CD14-positive monocyte (primary cell): ENCODE measurements around the gene HMG20B. TPM values are rescaled to one million over a fixed set of nuclear protein-coding genes. Genes with fewer than 3 reads are reported as not detected.

Experiments used
- DNase-seq, 3 donors: peaks; one replicate each; pipeline ENCODE4 v3.0.0-alpha.2; 2011 to 2022
- H2AFZ ChIP-seq: 2 replicates; pipeline ENCODE4 v1.6.0; 2012; ENCODE audit warnings: mild to moderate bottlenecking, low read depth, low read length, inconsistent platforms; ENCODE audit not compliant: insufficient read depth, poor library complexity, severe bottlenecking
- H3K27ac ChIP-seq, 2 donors: 1 replicate in 1 of 2; 2 replicates in 1 of 2; pipeline ENCODE4 v1.5.1; 2012 to 2013; ENCODE audit warnings: low read length in 2 of 2, control low read depth in 1 of 2, inconsistent platforms in 1 of 2, low read depth in 1 of 2, mild to moderate bottlenecking in 1 of 2
- H3K27me3 ChIP-seq, 2 donors: one replicate each; pipeline versions ENCODE4 v1.6.0 to v1.6.1; 2011 to 2013; ENCODE audit warnings: low read length in 2 of 2; ENCODE audit not compliant: control insufficient read depth in 2 of 2, insufficient read depth in 2 of 2
- H3K36me3 ChIP-seq, 2 donors: replicated peaks in 1 of 2; 1 replicate in 1 of 2; 2 replicates in 1 of 2; pipeline versions ENCODE4 v1.5.1 to v1.6.1; 2012 to 2013; ENCODE audit warnings: low read length in 2 of 2, control low read depth in 1 of 2, inconsistent platforms in 1 of 2, mild to moderate bottlenecking in 1 of 2; ENCODE audit not compliant: insufficient read depth in 2 of 2, control insufficient read depth in 1 of 2
- H3K4me1 ChIP-seq, 2 donors: 1 replicate in 1 of 2; 2 replicates in 1 of 2; pipeline versions ENCODE4 v1.5.1 to v1.6.1; 2012 to 2013; ENCODE audit warnings: low read length in 2 of 2, control low read depth in 1 of 2, inconsistent platforms in 1 of 2, mild to moderate bottlenecking in 1 of 2, moderate library complexity in 1 of 2; ENCODE audit not compliant: insufficient read depth in 2 of 2, control insufficient read depth in 1 of 2
- H3K4me2 ChIP-seq: replicated peaks from 2 replicates; pipeline ENCODE3; 2012; ENCODE audit warnings: low read length, moderate library complexity, mild to moderate bottlenecking; ENCODE audit not compliant: poor library complexity, severe bottlenecking; ENCODE audit errors: extremely low read depth
- H3K4me3 ChIP-seq, 3 experiments: fragments of 200-600 bp in 1 of 3; sonication (generic) in 1 of 3; replicated peaks in 1 of 3; 1 replicate in 2 of 3; 2 replicates in 1 of 3; pipeline ENCODE4 v1.5.1; 2011 to 2013; ENCODE audit warnings: low read length in 3 of 3, mild to moderate bottlenecking in 3 of 3, control low read depth in 2 of 3, low read depth in 2 of 3, inconsistent platforms in 1 of 3, moderate library complexity in 1 of 3
- H3K79me2 ChIP-seq: 2 replicates; pipeline ENCODE4 v1.6.0; 2012; ENCODE audit warnings: mild to moderate bottlenecking, control low read depth, inconsistent platforms, low read length, moderate library complexity; ENCODE audit not compliant: insufficient read depth
- H3K9ac ChIP-seq: 2 replicates; pipeline ENCODE4 v1.6.0; 2017; ENCODE audit warnings: low read length, mild to moderate bottlenecking; ENCODE audit not compliant: insufficient read depth, poor library complexity, severe bottlenecking
- H3K9me3 ChIP-seq, 2 donors: replicated peaks in 1 of 2; 1 replicate in 1 of 2; 2 replicates in 1 of 2; pipeline versions ENCODE4 v1.5.1 to v1.6.1; 2012 to 2013; ENCODE audit warnings: low read length in 2 of 2, control low read depth in 1 of 2; ENCODE audit not compliant: control insufficient read depth in 1 of 2, insufficient read depth in 1 of 2
- H4K20me1 ChIP-seq: 2 replicates; pipeline ENCODE4 v1.6.0; 2012; ENCODE audit warnings: mild to moderate bottlenecking, low read length, control low read depth, moderate library complexity; ENCODE audit not compliant: insufficient read depth
- H3K27ac Mint-ChIP-seq, 7 donors: one replicate each; pipeline ENCODE4 v1.8.0; 2020; ENCODE audit warnings: mild to moderate bottlenecking in 7 of 7, mixed read lengths in 7 of 7, moderate library complexity in 6 of 7, inconsistent platforms in 2 of 7
- H3K27me3 Mint-ChIP-seq, 3 donors: one replicate each; pipeline ENCODE4 v1.8.0; 2021 to 2022; ENCODE audit warnings: low read depth in 3 of 3, mild to moderate bottlenecking in 3 of 3, mixed read lengths in 3 of 3, moderate library complexity in 3 of 3, inconsistent platforms in 1 of 3
- H3K36me3 Mint-ChIP-seq, 2 donors: one replicate each; pipeline ENCODE4 v1.8.0; 2020; ENCODE audit warnings: mixed read lengths in 2 of 2, inconsistent platforms in 1 of 2, mild to moderate bottlenecking in 1 of 2
- H3K4me1 Mint-ChIP-seq: one replicate; pipeline ENCODE4 v1.8.0; 2020; ENCODE audit warnings: mild to moderate bottlenecking, mixed read lengths
- H3K4me3 Mint-ChIP-seq, 2 donors: one replicate each; pipeline ENCODE4 v1.8.0; 2020; ENCODE audit warnings: mild to moderate bottlenecking in 2 of 2, mixed read lengths in 2 of 2, moderate library complexity in 1 of 2
- H3K9me3 Mint-ChIP-seq, 7 donors: one replicate each; pipeline ENCODE4 v1.8.0; 2020 to 2022; ENCODE audit warnings: mixed read lengths in 7 of 7, mild to moderate bottlenecking in 6 of 7, moderate library complexity in 6 of 7, inconsistent platforms in 2 of 7
- WGBS: methylation state at CpG from one replicate; pipeline ENCODE4 v1.1.5; 2013; ENCODE audit warnings: missing lambda C conversion rate; ENCODE audit not compliant: insufficient coverage; 5-methylcytosine and 5-hydroxymethylcytosine counted together
- intact Hi-C, 2 donors: fragments of 100-400 bp; cut with micrococcal nuclease; formaldehyde crosslinking; loops; one replicate each; pipeline versions ENCODE4 v1.15.0 to v1.15.1; 2023
- polyA plus RNA-seq, 3 donors: library from polyadenylated mRNA; depleted of rRNA in 1 of 3; unstranded in 2 of 3; stranded (reverse) in 1 of 3; fragments of 300-500 nt in 2 of 3; fragments of >200 nt in 1 of 3; fragmentation: Illumina TruSeq in 2 of 3; gene quantifications; 1 replicate in 2 of 3; 2 replicates in 1 of 3; pipeline ENCODE4 v1.2.3, GENCODE V29; 2012 to 2021
- TF ChIP-seq, protein P1 (sequence below): fragments of 200-600 bp; IDR thresholded peaks from one replicate; pipeline ENCODE4 v1.8.0; 2022; ENCODE audit warnings: antibody characterized with exemption, mild to moderate bottlenecking

HMG20B gene
- polyA plus RNA-seq, 3 donors = 52.4 to 58.8 (median 56.5) TPM

DNA sequence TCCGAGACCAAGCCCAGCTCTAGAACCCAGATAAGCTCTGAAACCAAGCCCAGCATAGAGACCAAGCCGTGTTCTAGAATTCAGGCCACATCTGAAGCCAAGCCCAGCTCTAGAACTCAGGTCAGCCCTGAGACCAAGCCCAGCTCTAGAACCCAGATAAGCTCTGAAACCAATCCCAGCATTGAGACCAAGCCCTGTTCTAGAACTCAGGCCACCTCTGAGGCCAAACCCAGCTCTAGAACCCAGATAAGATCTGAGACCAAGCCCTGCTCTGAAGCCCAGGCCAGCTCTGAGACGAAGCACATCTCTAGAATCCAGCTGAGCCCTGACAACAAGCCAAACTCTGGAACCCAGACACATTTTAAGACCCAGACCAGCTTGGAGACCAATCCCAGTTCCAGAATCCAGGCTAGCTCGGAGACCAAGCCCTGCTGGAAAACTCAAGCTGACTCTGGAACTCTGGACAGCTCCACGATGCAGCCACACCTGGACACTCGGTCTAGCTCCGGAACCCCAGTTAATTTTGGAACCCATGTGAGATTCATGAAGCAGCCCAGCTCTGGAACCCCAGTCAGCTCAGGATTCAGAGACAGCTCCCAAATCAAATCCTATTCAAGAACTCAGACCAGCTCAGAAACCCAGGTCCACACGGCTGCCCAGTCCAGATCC is 18.4 kb downstream of the HMG20B start:
- no peak overlapping the region for H3K4me3 ChIP-seq
- no peaks in the 10 kb centered on the region for H3K36me3 Mint-ChIP-seq
- peaks cover 5 to 18% (median 11%) of the 10 kb centered on the region in 7 donors for H3K9me3 Mint-ChIP-seq
- TF ChIP-seq, protein P1, sequence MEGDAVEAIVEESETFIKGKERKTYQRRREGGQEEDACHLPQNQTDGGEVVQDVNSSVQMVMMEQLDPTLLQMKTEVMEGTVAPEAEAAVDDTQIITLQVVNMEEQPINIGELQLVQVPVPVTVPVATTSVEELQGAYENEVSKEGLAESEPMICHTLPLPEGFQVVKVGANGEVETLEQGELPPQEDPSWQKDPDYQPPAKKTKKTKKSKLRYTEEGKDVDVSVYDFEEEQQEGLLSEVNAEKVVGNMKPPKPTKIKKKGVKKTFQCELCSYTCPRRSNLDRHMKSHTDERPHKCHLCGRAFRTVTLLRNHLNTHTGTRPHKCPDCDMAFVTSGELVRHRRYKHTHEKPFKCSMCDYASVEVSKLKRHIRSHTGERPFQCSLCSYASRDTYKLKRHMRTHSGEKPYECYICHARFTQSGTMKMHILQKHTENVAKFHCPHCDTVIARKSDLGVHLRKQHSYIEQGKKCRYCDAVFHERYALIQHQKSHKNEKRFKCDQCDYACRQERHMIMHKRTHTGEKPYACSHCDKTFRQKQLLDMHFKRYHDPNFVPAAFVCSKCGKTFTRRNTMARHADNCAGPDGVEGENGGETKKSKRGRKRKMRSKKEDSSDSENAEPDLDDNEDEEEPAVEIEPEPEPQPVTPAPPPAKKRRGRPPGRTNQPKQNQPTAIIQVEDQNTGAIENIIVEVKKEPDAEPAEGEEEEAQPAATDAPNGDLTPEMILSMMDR = no peak
- intact Hi-C loops = no loop called here
- no peaks in the 10 kb centered on the region for H4K20me1 ChIP-seq
- H2AFZ ChIP-seq = no peak overlapping the region
- no peak overlapping the region for H3K9ac ChIP-seq
- no peak for DNase-seq
- H3K4me1 ChIP-seq = peaks cover 0 to under 1% of the 10 kb centered on the region in 2 donors
- no peak overlapping the region for H3K4me3 Mint-ChIP-seq
- H3K27ac ChIP-seq = no peak overlapping the region
- H3K4me1 Mint-ChIP-seq = no peaks in the 10 kb centered on the region
- no peaks in the 10 kb centered on the region for H3K79me2 ChIP-seq
- H3K27me3 ChIP-seq = peaks cover 0 to 4% of the 10 kb centered on the region in 2 donors
- H3K36me3 ChIP-seq = no peaks in the 10 kb centered on the region
- 95% methylated on average over 7 of the region's 8 CpGs for WGBS
- peaks cover 8 to 17% (median 12%) of the 10 kb centered on the region in 3 donors for H3K27me3 Mint-ChIP-seq
- H3K9me3 ChIP-seq = peaks cover 5 to 12% of the 10 kb centered on the region in 2 donors
- H3K27ac Mint-ChIP-seq = peak overlapping the region in 1 of 7 donors; percentile 64
- H3K4me2 ChIP-seq = no peak overlapping the region

DNA sequence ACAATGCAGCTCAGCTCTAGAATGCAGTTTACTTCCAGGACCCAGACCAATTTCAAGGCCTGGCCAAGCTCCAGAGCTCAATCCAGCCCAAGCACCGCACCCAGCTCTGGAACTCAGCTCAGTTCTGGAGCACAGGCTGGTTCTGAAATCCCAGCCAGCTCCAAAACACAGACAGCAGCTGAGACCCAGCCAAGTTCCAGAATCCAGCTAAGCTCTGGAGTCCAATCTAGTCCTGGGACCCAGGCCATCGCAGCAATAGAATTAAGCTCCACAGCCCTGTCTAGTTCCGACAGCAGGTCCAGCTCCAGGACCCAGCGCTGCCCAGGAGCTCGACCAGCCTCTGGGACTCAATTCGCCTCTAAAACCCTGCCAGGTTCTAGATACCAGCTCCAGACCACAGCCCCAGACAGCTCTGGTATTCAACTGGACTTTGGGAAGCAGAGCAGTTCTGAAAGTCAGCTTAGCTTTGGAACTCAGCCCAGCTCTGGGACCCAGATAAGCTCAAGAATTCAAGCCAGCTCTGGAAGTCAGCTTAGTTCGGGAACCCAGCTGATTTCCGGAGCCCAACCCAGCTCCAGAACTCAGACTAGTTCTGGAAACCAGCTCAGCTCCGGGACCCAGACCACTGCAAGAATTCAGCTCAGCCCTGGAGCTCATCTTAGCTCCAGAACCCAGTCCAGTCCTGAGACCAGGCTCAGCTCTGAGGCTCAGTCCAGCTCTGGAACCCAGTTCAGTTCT is 19.3 kb downstream of the HMG20B start:
- no peaks in the 10 kb centered on the region for H3K36me3 ChIP-seq
- Mint-ChIP-seq H3K4me1 (no peaks in the 10 kb centered on the region), H3K27me3 (peaks cover 4 to 11% (median 6%) of the 10 kb centered on the region in 3 donors), H3K27ac (no peak overlapping the region), H3K9me3 (peaks cover 5 to 18% (median 11%) of the 10 kb centered on the region in 7 donors), H3K36me3 (no peaks in the 10 kb centered on the region), H3K4me3 (no peak overlapping the region)
- H3K9me3 ChIP-seq = peaks cover 5 to 12% of the 10 kb centered on the region in 2 donors
- TF ChIP-seq, protein P1 = no peak
- no peak overlapping the region for H3K4me2 ChIP-seq
- WGBS = 98% methylated on average over 9 of the region's 9 CpGs
- DNase-seq = no peak
- no peak overlapping the region for H3K4me3 ChIP-seq
- H3K4me1 ChIP-seq = no peaks in the 10 kb centered on the region
- no peak overlapping the region for H2AFZ ChIP-seq
- no peak overlapping the region for H3K9ac ChIP-seq
- intact Hi-C loops = no loop called here
- H4K20me1 ChIP-seq = no peaks in the 10 kb centered on the region
- no peaks in the 10 kb centered on the region for H3K79me2 ChIP-seq
- H3K27ac ChIP-seq = no peak overlapping the region
- H3K27me3 ChIP-seq = no peaks in the 10 kb centered on the region
